Germinal center (tissue), 1 donor: ENCODE measurements around the gene TCEA2.
A peak's percentile ranks its signal among the peaks of the same experiment; 100 is the strongest.

ENCODE experiments used
- DNase-seq: peaks from one replicate; pipeline ENCODE4 v3.0.0; 2012; ENCODE audit warnings: mixed read lengths, low spot score

TCEA2 gene

GRCh38 chr20:64049060-64049877 lies 13.7 kb upstream of the TCEA2 start, which contains the start of gene SOX18:
Gene SOX18, minus strand, starts transcription at chr20:64049639. Its CDS starts 123 bp downstream, at chr20:64049516.
- DNase-seq: no peak

GRCh38 chr20:64049878-64050260 lies 13.1 kb upstream of the TCEA2 start:
- no peak for DNase-seq

- DNase-seq: no peak
Observed at GRCh38 chr20:64050261-64051032, 12.6 kb upstream of the TCEA2 start.

- no peak for DNase-seq
Observed at GRCh38 chr20:64051033-64051452, 12.0 kb upstream of the TCEA2 start.

- DNase-seq: no peak
Observed at GRCh38 chr20:64051561-64052325, 11.3 kb upstream of the TCEA2 start.

GRCh38 chr20:64052326-64052722 lies 10.7 kb upstream of the TCEA2 start:
- no peak for DNase-seq

GRCh38 chr20:64052987-64053840 lies 9.8 kb upstream of the TCEA2 start:
- DNase-seq: no peak

GRCh38 chr20:64053841-64054661 lies 8.9 kb upstream of the TCEA2 start:
- DNase-seq: no peak

- DNase-seq: no peak
Observed at GRCh38 chr20:64055396-64055892, 7.6 kb upstream of the TCEA2 start.

GRCh38 chr20:64055893-64056638 lies 6.9 kb upstream of the TCEA2 start:
- no peak for DNase-seq

- DNase-seq: no peak
Observed at GRCh38 chr20:64056639-64056888, 6.4 kb upstream of the TCEA2 start.

GRCh38 chr20:64056889-64057627 lies 5.9 kb upstream of the TCEA2 start:
- no peak for DNase-seq

GRCh38 chr20:64057628-64058498 lies 5.1 kb upstream of the TCEA2 start:
- DNase-seq: peak; percentile 86

- no peak for DNase-seq
Observed at GRCh38 chr20:64058536-64058935, 4.5 kb upstream of the TCEA2 start.

GRCh38 chr20:64062276-64062595 lies 762 bp upstream of the TCEA2 start:
- no peak for DNase-seq

GRCh38 chr20:64063389-64064144 lies 569 bp downstream of the TCEA2 start:
- no peak for DNase-seq

GRCh38 chr20:64064145-64064698 lies 1.2 kb downstream of the TCEA2 start:
- DNase-seq: no peak
